Cerebellar nuclear complex (tissue), 1 donor: Measurements from ENCODE around the gene KCNMB4.
A peak's percentile ranks its signal among the peaks of the same experiment; 100 is the strongest.

Experiments
- DNase-seq, 2 experiments: peaks; one replicate each; lab custom pipeline; 2025; lab: John Stamatoyannopoulos, UW

The KCNMB4 gene, protein sequence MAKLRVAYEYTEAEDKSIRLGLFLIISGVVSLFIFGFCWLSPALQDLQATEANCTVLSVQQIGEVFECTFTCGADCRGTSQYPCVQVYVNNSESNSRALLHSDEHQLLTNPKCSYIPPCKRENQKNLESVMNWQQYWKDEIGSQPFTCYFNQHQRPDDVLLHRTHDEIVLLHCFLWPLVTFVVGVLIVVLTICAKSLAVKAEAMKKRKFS

DNA sequence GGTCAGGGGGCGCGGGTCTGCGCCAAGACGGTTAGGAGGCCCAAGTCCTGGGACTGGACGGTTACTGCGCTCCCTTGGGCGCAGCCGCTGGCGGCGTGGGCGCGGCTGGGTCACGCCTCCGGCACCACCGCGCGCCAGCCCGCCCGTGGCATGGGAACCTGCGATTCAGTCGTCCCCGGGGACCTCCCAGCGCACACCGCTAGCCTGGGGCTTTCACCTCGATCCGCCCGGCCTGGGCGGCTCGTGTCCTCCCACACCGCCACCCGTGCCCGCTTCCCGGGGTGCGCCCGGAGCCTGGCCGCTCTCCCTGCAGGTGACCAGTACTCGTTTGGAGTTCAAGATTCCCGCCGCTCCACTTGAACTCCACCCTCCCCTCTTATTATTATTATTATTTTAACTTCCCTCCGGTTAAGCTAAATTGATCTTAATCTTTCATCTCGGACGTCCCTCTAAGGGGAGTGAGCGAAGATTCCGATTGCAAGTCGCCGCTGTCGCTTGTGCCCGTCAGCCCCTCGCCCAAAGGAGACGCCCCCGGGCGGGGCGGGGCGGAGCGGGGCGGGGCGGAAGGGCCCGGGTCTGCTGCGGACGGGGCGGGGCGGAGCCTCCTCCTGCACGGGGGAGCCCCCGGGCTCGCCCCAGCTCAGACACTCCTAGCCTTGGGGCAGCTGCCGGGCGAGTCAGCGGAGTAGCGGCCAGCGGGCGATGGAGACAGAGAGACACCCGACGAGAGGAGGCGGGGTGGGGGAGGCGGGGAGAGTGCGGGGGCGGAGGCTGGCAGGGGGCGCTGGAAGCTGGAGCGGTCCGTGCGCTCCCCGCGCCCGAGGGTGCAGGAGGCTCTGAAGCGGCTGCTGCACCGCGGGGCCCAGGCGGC, at the start of gene KCNMB4:
Gene KCNMB4 (plus strand): TSS at position 643 of the 871 bp plus-strand sequence. CDS start 445 bp downstream, outside the sequence.
- peak in 1 of 2 experiments; percentile 23 for DNase-seq

DNA sequence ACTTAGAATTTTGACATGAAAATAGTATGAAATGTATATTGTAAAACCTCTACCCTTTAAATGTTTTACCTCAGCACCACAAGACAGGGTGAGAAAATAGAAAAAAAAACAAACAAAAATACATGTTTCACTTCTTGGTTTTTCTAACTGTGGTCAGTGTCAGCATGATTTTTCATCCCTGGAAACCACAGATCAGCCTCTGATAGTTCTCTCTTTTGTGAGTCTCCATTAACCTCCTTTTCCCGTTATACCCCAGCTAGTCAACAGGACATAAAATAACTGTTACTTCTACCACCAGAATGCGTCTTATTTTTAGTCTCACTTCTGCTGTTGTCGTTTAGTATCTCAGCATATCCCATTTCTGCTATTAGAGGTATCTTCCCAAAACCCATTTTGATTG, 48.3 kb upstream of the KCNMB4 start:
- no peak for DNase-seq

DNA sequence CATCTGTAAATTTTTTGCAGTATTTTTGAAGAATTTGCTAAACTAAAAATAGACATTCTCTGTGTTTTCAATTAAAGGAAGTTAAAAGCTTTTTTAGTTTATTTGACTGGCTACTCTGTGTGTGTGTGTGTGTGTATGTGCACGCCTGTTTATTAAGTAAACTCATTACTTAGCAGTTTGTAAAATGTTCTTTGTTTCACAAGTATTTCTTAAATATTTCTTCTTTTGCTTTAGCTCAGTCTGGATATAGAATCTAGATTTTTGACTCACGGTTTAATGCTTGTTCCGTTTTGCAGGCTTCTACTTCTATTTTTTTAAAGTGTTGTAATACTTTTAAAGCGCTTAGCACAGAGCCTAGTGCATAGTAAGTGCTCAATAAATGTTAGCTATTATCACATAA, 46.5 kb upstream of the KCNMB4 start:
- DNase-seq: no peak

DNA sequence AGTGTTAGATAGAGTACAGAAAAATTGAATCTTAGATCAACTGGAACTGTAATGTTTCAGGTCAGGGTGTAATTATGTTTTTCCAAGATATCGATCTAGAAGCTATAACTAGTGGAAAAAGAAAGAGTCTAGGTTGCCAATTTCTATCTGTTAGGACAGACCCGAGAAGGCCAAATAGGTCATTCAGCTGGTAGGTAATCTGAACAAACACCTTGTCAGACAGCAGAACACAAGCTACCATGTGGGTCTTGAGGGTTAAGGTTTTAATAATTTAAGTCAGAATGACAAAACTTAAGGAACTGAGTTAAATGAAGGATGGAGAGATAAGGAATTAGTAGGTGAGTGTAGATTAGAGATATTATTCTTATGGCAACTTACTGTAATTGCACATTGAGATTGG, 44.9 kb upstream of the KCNMB4 start:
- DNase-seq: no peak

DNA sequence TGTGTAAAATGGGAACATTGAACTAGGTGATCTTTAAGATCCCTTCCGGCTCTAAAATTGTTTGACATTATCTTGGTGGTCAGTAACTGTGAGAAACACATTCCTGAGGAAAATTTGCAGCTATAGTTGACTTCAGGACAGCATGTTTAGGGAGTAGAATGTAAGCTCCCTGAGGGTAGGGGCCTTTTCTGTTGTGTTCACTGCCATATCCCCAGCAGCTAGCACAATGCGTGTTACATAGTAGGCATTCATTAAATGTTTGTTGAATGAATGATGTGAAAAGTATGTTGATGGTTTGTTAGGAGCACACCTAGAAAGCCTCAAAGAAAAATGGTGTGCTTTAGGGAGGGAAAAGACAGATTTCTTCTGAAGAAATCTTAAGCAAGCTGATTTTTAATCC, 38.5 kb upstream of the KCNMB4 start:
- DNase-seq: no peak

DNA sequence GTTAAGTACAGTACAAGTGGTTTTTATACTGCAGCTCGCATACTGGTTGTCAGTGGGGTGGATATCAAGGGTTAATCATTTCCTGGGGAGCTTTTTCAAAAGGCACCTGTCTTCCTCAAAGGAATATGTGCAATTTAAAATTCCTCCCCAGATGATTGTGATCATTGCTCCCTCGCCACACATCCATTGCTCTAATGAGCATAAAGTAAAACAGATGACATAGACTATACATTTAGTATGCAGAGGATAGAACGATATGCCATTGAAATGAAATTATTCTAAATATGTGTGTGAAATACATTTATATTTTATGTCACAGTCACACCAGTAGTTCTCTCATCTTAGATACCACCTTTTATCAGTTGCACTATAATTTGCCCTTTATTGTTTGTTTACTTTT, 36.4 kb upstream of the KCNMB4 start:
- DNase-seq: no peak

DNA sequence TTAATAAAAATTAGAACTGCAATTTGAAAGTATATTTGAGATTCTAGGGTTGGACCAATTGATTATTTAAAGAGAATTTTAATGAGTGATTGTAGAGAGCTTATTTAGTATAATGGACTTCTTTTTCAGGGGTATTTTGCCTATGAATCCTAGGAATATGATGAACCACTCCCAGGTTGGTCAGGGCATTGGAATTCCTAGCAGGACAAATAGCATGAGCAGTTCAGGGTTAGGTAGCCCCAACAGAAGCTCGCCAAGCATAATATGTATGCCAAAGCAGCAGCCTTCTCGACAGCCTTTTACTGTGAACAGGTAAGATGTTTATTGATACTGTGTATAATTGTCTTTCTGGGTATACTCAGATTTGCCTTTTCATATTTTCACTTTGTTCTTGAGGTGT, 35.9 kb upstream of the KCNMB4 start:
- DNase-seq: no peak

DNA sequence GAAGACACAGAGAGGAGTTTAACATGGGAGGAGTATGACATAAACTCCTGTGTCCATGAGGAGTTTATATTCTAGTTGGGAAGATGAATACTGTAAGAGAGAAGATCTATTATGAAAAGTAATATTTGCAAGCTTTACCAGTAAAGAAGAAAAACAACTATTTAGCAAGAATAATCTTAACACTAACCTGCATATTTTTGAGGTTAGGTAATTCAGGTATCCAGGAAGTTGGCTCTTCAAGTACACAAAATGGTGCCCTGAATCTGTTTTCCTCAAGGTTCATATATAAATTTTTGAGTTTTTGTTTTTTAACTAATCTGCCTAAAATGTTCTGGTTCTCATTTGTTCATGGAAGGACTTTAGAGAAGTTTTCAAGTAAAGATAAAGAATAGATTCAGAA, 33.9 kb upstream of the KCNMB4 start:
- no peak for DNase-seq

DNA sequence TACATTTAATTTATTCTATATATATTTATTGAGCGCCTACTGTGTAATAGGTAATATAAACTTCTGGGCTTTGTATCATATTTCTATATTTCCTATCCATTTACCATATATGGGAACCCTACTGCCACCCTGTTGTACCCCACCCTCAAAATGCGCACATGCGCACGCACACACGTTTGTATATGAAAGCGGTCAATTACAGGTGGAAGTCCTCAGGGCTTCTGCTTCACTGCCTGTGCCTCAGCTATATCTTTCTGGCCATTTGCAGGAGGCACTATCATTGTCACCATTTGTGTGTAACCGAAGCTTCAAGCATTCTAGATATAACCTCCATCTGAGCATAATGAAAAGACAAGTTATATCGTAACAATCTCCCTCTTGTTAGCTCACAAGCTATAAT, 31.3 kb upstream of the KCNMB4 start:
- DNase-seq: no peak

DNA sequence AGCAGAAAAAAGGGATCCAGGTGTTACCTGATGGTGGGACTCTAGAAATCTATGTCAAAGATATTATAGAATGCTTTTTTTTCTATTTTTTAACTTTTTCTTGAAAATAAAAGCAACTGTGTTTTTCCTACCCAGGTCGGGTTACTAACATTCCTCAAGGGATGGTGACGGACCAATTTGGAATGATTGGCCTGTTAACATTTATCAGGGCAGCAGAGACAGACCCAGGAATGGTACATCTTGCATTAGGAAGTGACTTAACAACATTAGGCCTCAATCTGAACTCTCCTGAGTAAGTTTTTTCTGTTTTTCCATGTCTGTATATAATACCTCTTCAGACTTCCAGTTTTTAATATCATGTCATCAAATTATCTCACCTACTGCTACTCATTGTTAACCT, 27.6 kb upstream of the KCNMB4 start:
- no peak for DNase-seq

DNA sequence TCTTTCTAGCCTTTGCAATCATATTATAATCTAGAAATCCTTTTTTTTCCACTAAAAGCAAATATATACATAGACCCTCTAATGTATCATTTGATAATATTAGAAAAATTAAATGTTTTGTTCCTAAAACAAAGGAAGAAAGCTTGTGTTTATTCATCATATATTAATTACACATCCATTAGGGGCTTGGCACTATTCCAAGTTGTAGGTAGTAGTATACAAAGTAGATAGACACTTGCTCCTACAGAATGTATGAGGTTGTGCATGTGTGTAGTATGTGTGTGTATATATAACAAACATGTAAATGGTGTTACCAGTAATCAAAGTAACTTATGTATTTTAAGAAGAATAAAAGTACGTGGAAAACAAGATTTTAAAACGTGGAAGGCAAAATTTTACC, 15.0 kb upstream of the KCNMB4 start:
- no peak for DNase-seq

DNA sequence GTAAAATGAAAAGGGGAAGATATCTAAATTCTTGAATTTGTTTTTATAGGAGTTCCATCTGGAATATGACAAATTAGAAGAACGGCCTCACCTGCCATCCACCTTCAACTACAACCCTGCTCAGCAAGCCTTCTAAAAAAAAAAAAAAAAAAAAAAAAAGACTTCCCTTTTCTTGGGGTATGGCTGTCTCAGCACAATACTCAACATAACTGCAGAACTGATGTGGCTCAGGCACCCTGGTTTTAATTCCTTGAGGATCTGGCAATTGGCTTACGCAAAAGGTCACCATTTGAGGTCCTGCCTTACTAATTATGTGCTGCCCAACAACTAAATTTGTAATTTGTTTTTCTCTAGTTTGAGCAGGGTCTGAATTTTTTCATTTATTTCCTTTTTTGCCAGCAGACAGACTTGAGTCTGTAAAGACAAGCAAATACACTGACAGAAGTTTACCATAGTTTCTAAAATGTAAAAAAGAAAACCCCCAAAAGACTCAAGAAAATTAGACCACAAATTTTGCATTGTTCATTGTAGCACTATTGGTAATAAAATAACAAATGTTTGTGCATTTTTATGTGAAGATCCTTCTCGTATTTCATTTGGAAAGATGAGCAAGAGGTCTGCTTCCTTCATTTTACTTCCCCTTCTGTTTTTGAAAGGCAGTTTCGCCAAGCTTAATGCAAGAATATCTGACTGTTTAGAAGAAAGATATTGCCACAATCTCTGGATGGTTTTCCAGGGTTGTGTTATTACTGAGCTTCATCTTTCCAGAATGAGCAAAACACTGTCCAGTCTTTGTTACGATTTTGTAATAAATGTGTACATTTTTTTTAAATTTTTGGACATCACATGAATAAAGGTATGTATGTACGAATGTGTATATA, 12.1 kb upstream of the KCNMB4 start:
- no peak for DNase-seq

DNA sequence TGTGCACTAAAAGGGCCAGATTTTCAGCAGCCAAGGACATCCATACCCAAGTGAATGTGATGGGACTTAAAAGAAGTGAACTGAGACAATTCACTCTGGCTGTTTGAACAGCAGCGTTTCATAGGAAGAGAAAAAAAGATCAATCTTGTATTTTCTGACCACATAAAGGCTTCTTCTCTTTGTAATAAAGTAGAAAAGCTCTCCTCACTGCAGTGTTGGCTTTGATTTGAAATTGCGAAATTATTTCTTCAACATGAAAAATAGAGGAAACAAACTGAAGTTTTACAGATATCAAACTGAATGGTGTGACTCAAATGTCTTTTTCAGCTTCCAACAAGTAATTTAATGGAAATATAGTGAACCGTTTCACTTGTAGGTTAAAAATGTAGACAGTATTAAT, 11.3 kb upstream of the KCNMB4 start:
- DNase-seq: no peak

DNA sequence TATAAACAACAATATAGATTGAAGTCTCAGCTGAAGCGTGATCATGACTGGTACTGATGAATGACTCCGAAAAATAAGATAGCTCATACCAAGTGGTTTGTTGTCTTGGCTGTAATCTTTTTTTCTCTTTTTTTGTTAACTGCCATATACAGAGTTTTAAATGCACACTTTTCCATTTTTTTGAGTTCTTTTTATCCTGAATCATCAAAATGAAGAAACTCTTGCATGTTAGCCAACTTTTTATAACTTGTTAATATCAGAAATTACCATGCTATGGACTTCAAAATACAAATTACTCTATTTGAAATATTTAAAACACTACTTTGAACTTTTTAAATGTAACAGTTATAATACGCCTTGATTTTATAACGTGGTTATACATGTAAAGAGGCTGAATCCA, 10.1 kb upstream of the KCNMB4 start:
- DNase-seq: no peak

DNA sequence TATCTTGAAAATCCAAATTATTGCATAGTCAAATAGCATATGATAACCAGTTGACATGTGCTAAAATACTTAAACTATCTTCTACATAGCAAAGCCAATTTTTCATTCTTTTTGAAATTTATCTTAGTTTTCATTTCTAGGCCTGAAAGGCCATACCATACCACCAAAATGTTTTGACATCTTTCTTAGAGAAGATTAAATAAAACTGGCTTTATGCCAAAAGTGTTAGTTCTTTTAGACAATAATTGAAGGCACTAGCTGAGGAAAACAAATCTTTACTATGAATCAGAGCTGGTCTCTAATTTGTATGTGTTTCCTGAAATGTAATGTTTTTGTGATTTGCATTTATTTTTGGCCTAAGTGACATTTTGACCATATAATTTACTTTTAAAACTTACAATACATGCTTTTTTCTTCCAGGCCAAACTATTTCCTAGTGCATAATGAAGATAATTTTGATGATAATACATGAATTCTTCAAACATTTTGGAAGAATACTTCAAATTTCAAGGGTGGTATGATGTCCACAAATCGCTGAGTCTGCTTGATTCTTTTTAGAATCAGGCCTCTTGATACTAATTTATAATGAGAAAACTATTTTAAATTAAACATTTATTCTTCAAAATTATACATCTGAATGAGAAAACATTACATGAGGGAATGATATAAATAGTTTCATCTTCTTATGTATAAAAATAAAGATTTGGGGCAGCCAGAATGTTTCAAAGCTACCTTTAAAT, 6.5 kb upstream of the KCNMB4 start:
- DNase-seq: no peak

DNA sequence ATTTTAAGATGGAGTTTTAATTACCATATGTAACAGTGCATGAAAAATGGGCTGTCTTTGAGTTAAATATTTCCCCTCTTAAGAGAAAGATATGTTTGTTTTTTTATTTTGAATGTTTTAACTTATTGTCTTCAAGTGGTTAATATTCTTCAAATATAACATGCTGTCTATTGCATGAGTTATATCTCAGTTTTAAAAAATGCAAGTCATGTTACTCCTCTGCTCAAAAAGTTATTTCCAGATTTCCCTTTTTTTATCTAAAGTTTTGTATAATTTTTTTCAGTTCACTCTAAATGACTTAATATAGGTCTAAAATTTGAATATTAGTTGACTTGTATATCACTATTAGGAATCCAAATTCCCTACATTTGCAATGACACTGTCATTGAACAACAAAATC, 5.9 kb upstream of the KCNMB4 start:
- DNase-seq: no peak

DNA sequence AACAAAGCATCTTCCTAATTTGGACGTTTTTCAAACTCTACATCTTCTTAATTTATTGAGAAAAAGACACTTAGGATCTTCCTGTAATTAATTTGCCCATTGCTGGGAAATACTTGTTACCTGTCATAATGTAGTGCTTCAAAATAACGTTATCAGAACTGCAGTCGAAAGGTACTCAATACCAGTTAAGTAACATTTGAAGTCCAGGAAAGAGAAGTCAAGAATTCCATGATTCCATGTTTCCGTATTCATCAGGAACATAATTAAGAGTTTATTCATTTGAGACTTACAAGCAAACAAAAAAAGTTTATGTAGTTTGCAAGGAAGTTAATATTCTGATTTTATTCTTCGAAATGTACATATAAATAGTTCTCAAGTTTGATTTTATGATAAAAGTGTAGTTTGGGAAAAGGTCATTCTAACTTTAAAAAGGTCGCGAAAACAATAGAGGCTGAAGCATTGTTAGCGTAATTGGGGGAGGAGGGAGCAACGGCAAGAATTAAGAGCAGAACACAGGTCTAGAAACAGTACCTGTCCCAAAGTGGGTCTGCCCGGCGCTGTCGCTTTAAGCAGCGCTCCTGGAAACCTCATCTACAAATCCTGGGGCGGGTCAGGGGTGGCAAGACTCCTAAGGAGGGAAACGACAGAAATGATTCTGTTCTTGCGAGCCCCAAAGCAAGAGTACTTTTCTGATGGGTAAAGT, 1.2 kb upstream of the KCNMB4 start:
- DNase-seq: no peak

DNA sequence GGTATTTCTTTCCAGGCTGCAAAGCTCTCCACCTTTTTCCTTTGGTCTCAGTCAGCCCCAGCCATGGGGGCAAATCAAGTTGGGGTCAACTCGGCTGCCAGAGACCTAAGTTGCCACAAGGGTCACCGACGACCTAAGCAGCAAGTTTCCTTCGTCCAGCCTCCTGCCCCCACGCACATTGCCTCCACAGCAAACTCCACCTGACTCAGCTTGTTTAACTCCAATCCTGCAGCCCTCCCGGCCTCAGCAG, 767 bp upstream of the KCNMB4 start:
- no peak for DNase-seq

DNA sequence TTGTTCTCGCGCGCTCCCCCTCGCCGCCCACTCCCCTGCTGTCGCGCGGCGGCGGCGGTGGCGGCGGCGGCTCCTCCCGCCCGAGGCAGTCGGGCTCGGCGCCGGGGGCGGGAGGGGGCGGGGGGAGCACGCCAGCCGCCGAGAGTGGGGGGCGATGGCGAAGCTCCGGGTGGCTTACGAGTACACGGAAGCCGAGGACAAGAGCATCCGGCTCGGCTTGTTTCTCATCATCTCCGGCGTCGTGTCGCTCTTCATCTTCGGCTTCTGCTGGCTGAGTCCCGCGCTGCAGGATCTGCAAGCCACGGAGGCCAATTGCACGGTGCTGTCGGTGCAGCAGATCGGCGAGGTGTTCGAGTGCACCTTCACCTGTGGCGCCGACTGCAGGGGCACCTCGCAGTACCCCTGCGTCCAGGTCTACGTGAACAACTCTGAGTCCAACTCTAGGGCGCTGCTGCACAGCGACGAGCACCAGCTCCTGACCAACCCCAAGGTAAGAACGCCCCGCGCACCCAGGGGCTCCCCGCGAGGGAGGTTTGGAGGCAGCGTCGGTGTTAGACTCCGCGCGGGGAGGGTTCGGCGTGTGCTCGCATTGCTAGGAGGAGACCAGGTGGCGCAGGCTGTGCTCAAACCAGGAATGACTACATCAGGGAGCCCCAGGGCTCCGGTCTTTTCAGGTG, 629 bp downstream of the KCNMB4 start:
- DNase-seq: peak in 1 of 2 experiments; percentile 70

DNA sequence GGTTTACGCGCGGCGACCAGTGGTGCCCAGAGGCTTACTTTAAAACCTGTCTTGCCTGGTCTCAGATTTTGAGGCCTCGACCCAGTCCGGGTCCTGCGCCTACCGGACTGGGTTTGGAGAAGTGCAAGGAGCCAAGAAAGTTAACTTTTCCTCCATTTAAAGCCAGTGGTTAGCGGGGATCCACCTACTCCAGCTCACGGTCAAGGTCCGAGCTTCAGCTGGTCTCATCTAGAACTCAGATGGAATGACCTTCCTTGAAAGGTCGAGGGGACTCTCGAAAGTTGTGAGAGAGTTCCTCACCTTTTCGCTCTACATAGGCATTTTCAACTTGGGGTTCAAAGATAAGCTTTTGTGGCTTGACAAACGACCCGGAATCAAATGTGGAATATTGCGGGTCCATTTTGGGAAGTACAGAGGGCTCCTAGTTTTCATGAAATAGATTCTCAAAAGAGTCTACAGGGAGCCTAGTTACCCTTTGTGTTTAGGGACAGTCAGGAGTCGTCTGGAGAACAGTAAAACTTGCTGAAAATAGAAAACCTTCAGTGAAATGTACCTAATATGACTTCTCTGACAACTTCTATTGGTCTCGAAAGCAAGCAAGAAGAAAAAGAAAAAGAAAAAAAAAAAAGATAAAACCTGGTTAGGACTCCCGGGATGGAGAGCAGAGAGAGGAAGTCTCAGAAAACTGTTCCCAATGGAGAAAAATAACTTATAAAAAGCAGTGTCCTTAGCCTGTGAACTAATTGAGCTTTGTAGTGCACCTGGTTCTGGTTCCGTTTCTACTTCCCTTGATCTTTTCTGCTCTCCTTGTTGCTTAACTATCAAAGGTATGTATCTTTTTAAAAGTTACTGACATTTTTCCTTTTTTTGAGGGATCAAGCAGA, 1.4 kb downstream of the KCNMB4 start:
- DNase-seq: no peak
